ENCODE measurements around the gene PKM.

The PKM gene

GRCh38 chr15:72170691-72171090, 60.3 kb downstream of the PKM start:
- TF ChIP-seq ZNF274 (IDR thresholded peaks at IDR 0.05; ENCODE audit: low read depth, low read length): no peak
- no peak overlapping the region for H3K4me3 ChIP-seq (ENCODE audit: low read length)

GRCh38 chr15:72169921-72170611, 60.9 kb downstream of the PKM start:
- H3K4me3 ChIP-seq (ENCODE audit: low read length): no peak overlapping the region
- no peak for TF ChIP-seq ZNF274 (IDR thresholded peaks at IDR 0.05; ENCODE audit: low read depth, low read length)

- H3K4me3 ChIP-seq (ENCODE audit: low read length): no peak overlapping the region
These were observed 61.6 kb downstream of the PKM start for GRCh38 chr15:72169236-72169920.

GRCh38 chr15:72168808-72169190, 62.2 kb downstream of the PKM start:
- H3K4me3 ChIP-seq (ENCODE audit: low read length): no peak overlapping the region

More at GRCh38 chr15:72169236-72169920, 61.6 kb downstream of the PKM start:
- TF ChIP-seq ZNF274 (IDR thresholded peaks at IDR 0.05; ENCODE audit: low read depth, low read length): no peak

DNA sequence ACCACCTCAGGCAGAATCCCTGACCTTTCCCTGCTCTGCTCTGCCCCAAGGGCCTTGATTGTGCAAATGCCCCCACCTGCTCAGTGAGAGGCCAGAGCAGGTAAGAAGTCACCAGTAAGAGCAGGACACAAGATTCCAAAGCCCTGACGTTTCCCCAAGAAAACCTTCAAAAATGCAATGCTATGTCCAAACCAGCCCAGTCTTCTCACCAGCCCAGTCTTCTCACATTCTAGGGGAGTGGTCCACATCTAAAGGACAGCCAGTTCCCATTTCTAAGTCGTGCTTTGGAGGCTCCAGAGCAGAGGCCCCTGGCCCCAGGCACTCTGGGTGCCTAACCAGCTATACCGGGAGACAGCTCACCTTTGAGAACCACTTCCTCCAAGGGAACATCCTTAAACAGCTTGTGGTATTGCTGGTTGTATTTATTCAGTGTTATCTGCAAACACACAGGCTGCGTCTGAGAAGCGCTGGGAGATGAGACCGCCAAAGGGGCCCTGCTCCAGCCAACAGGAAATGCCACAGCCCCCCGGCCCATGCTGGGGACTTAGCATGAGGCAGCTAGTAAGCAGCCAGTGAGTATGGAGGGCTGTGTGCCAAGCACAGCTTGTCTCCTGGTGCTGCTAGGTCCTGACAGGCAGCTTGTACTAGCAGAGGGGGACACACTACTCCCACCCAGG, 62.7 kb downstream of the PKM start:
- no peak overlapping the region for H3K4me3 ChIP-seq (ENCODE audit: low read length)
- TF ChIP-seq ZNF274 (IDR thresholded peaks at IDR 0.05; ENCODE audit: low read depth, low read length): no peak

More at GRCh38 chr15:72168808-72169190, 62.2 kb downstream of the PKM start:
- TF ChIP-seq ZNF274 (IDR thresholded peaks at IDR 0.05; ENCODE audit: low read depth, low read length): no peak

- no peak for TF ChIP-seq ZNF274 (IDR thresholded peaks at IDR 0.05; ENCODE audit: low read depth, low read length)
- H3K4me3 ChIP-seq (ENCODE audit: low read length): no peak overlapping the region
These were observed 63.5 kb downstream of the PKM start for GRCh38 chr15:72167445-72167844.

GRCh38 chr15:72166716-72167417, 64.1 kb downstream of the PKM start:
- no peak for TF ChIP-seq ZNF274 (IDR thresholded peaks at IDR 0.05; ENCODE audit: low read depth, low read length)
- H3K4me3 ChIP-seq (ENCODE audit: low read length): no peak overlapping the region

GRCh38 chr15:72163719-72164118, 67.3 kb downstream of the PKM start:
- no peak overlapping the region for H3K4me3 ChIP-seq (ENCODE audit: low read length)
- no peak for TF ChIP-seq ZNF274 (IDR thresholded peaks at IDR 0.05; ENCODE audit: low read depth, low read length)

GRCh38 chr15:72162569-72162968, 68.4 kb downstream of the PKM start:
- no peak overlapping the region for H3K4me3 ChIP-seq (ENCODE audit: low read length)
- TF ChIP-seq ZNF274 (IDR thresholded peaks at IDR 0.05; ENCODE audit: low read depth, low read length): no peak

GRCh38 chr15:72161361-72162132, 69.4 kb downstream of the PKM start:
- TF ChIP-seq ZNF274 (IDR thresholded peaks at IDR 0.05; ENCODE audit: low read depth, low read length): no peak
- no peak overlapping the region for H3K4me3 ChIP-seq (ENCODE audit: low read length)

- H3K4me3 ChIP-seq (ENCODE audit: low read length): no peak overlapping the region
- no peak for TF ChIP-seq ZNF274 (IDR thresholded peaks at IDR 0.05; ENCODE audit: low read depth, low read length)
These were observed 70.2 kb downstream of the PKM start for GRCh38 chr15:72160696-72161245.

DNA sequence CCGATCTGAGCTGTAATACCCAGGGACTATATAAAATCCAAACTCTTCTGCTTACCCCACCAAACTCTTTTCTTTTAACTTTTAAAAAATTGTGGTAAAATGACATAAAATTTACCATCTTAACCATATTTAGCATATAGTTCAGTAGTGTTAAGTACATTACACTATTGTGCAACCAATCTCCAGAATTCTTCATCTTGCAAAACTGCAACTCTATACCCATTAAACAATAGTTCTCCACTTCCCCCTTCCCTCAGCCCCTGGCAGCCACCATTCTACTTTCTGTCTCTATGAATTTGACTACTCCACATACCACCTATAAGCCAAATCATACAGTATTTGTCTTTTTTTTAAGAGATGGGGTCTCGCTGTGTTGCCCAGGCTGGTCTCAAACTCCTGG, 74.1 kb downstream of the PKM start:
- TF ChIP-seq ZNF274 (IDR thresholded peaks at IDR 0.05; ENCODE audit: low read depth, low read length): no peak
- H3K4me3 ChIP-seq (ENCODE audit: low read length): no peak overlapping the region
